Activated CD8-positive, alpha-beta memory T cell treated with anti-CD3 and anti-CD28 coated beads for 48 hours (primary cell): ENCODE results near the gene WIPF1.
"Not testable (repeated sequence)": the region's sequence is repeated elsewhere in the genome, so short reads cannot be mapped to it uniquely, and the experiment has no call there.

Source experiments
- DNase-seq, 3 experiments: peaks; one replicate each; pipeline ENCODE4 v3.0.0-alpha.2; 2020; ENCODE audit warnings: low read depth in 2 of 3, low spot score in 2 of 3

WIPF1 gene

GRCh38 chr2:174572556-174572955 lies 25.0 kb downstream of the WIPF1 start:
- no peak for DNase-seq

GRCh38 chr2:174571669-174572323 lies 25.8 kb downstream of the WIPF1 start:
- DNase-seq: no peak

GRCh38 chr2:174570318-174570958 lies 27.2 kb downstream of the WIPF1 start:
- DNase-seq: no peak

GRCh38 chr2:174569678-174570077 lies 27.9 kb downstream of the WIPF1 start:
- DNase-seq: no peak

GRCh38 chr2:174568425-174568824 lies 29.2 kb downstream of the WIPF1 start:
- DNase-seq: no peak

GRCh38 chr2:174566871-174567270 lies 30.7 kb downstream of the WIPF1 start:
- no peak for DNase-seq

- DNase-seq: no peak
Measured at GRCh38 chr2:174563530-174564282, 33.9 kb downstream of the WIPF1 start.

GRCh38 chr2:174561972-174562370 lies 35.6 kb downstream of the WIPF1 start:
- no peak for DNase-seq

GRCh38 chr2:174561283-174561971 lies 36.2 kb downstream of the WIPF1 start:
- DNase-seq: no peak

- DNase-seq: no peak
Measured at GRCh38 chr2:174560737-174561136, 36.9 kb downstream of the WIPF1 start.

GRCh38 chr2:174555998-174556397 lies 41.6 kb downstream of the WIPF1 start:
- no peak for DNase-seq

- no peak for DNase-seq
Measured at GRCh38 chr2:174554529-174555150, 43.0 kb downstream of the WIPF1 start.

GRCh38 chr2:174553811-174554493 lies 43.7 kb downstream of the WIPF1 start:
- DNase-seq: no peak

GRCh38 chr2:174552880-174553279 lies 44.7 kb downstream of the WIPF1 start:
- no peak for DNase-seq

- no peak for DNase-seq
Measured at GRCh38 chr2:174551697-174552096, 45.9 kb downstream of the WIPF1 start.

- not testable (repeated sequence) for DNase-seq
Measured at GRCh38 chr2:174548646-174549045, 49.0 kb downstream of the WIPF1 start.

- not testable (repeated sequence) for DNase-seq
Measured at GRCh38 chr2:174548021-174548420, 49.6 kb downstream of the WIPF1 start.

GRCh38 chr2:174546519-174547506 lies 50.8 kb downstream of the WIPF1 start:
- no peak for DNase-seq

- DNase-seq: no peak
Measured at GRCh38 chr2:174545240-174545639, 52.4 kb downstream of the WIPF1 start.
